ENCODE results near the gene NAALADL2.
A peak's percentile ranks its signal among the peaks of the same experiment; 100 is the strongest.
"Not testable (repeated sequence)": the region's sequence is repeated elsewhere in the genome, so short reads cannot be mapped to it uniquely, and the experiment has no call there.

NAALADL2 gene

DNA sequence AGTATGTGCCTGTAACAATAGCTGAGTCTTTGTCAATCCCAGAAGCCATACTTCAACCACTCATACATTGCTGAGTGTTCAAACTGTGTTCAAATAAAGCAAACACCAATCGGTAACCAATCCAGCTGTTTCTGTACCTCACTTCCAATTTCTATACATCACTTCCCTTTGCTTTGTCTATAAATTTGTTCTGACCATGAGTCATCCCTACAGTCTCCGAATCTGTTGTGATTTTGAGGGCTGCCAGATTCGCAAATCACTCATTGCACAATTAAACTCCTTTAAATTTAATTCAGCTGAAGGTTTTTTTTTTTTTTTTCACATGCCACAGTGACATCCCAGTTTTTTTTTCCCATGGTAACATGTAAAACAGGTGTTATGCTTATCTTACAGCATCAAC lies 870.3 kb downstream of the NAALADL2 start:
- DNase-seq, result no peak

DNA sequence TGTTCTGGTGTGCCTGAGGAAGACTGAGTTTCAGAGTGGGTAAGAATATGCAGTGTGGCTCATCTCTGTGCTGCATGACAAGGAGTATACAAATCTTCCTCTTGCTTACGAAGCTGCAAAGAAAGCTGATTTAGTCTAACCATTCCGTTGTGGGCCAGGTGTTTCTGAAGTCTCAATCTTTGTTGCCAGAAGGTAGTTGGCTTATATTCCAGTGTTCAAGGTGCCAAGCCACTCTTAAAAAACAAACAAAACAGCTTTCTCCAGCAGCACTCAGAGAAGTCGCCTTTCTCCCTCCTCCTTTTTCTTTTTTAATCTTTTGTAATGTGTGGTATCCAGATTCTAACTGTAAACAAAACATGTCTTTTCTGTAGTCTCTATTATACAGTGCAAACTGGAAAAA lies 872.4 kb downstream of the NAALADL2 start:
- no peak for DNase-seq

DNA sequence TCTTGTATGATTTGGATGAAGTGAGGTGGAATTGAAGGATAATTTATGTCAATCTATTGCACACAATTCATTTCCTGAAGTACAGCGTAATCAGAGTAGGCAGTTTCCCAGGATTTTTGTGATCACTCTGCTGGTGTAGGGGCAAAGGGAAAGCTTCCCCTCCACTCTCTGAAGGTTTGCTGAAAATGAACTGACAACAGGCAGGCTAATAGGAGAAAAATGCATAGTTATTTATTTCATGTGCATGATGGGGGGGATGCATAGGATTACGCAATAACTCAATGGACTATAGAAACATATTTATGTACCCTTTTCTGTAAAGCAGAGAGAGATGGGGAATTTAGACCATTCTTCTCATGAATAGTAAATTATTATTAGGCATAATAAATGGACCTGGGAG lies 872.9 kb downstream of the NAALADL2 start:
- no peak for DNase-seq

DNA sequence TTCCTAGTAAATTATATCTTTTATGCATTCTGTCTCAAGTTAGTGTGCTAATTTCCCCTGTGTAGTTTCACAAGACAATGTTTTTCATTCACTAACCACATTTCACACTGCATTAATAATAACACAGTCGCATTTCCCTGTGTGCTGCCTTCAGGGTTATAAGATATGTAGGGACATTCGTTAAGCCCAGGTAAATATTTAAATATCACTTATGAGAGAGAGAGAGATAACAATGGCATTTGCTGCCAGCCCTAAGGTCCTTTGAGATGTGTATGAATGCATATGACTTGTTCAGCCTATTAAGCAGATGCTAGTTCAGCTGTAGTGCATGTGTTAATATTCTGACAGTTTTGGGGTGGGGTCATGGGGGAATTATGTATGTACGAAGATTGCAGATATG lies 876.7 kb downstream of the NAALADL2 start:
- no peak for DNase-seq

DNA sequence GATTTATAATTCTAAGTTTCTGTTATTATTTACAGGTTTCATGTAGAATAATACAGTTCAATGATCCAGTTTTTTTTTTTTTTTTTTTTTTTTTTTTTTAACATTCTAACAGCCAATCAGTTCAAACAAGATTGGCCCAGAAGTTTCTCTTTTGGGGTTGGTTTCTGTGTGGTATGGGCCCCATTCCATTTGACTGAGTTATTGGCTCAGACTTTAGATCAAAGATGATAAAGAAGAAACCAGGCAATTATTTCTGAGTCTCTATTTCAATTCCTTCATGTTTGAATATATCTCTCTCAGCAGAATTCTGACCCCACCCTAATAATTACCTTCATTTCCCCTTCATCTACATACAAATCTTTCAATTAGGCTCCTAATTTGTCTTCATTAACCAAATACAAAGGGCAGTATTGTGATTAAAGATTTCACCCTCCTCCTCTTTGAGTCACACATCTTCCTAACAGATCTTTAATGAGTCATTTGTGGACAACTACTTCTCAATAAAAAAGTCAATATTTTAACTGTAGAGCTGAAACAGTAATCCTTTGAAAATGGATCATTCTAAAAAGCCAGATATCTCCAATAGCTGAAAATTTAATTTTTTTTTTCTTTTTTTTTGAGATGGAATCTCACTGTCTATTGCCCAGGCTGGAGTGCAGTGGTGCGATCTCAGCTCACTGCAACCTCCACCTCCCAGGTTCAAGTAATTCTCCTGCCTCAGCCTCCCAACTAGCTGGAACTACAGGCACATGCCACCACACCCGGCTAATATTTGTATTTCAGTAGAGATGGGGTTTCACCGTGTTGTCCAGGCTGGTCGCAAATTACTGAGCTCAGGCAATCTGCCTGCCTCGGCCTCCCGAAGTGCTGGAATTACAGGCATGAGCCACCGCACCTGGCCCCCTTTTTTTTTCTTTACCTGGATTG lies 878.8 kb downstream of the NAALADL2 start:
- DNase-seq, result no peak

DNA sequence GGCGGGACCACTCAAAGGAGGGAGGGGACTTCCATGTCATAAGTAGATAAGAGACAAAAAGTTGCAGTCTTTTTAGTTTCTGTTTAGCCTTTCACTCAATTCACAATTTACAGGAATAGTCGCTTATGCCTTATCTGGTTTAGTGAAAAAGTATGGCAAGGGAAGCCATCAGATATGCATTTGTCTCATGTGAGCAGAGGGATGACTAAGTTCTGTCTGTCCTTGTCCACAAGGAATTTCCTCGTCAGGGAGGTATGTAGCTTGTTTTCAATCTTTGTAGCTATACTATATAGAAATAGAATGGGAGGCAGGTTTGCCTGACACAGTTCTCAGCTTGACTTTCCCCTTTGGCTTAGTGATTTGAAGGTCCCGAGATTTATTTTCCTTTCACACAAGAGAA lies 882.8 kb downstream of the NAALADL2 start:
- no peak for DNase-seq

DNA sequence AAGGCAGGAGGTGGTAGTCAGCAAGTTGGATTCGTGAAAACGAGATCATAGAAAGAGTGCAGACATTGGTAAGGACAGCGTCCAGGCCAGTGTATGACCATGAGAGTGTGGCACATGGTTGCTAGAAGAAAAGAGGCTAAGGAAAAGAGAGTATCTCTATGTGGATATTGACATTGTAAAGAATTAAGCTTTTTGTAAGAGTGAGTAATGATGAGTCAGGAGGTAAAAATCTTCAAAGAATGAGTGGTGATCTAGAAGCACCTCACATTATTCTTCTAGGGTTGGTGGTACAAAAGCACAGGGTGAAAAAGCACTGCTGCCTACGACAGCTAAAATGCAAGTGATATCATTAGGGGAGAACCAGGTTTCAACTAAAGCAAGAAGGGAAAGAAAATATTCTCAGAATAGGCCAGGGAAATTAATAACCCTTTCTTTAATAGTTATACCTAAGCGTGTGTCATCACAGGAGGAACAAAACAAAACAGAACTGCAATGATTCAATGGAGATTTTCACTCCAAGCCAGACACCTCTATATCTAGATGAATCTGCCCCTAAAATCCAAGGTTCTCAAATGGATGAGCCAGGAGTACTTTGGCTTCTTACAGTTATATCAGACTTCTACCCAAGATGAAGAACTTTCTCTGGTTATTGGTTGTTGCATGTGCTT lies 884.7 kb downstream of the NAALADL2 start:
- no peak for DNase-seq

DNA sequence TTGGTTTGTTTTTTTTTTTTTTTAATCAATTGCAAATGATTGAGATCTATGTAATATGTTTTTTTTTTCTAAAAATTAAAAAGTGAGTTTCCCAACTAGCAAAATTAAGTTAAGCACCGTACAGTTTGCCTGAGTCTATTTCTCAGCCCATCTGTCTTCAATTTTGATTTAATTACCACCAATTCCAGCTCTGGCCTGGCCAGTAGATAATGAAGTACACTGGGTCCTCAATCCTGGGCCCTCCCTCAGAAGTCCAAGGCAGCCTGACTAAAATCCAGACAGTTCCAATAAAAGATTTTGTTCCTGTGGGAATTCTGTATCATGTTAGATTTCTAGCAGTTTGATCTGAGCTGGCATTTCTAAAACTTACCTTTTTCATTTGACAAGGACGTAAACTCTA lies 887.2 kb downstream of the NAALADL2 start:
- DNase-seq, result no peak

DNA sequence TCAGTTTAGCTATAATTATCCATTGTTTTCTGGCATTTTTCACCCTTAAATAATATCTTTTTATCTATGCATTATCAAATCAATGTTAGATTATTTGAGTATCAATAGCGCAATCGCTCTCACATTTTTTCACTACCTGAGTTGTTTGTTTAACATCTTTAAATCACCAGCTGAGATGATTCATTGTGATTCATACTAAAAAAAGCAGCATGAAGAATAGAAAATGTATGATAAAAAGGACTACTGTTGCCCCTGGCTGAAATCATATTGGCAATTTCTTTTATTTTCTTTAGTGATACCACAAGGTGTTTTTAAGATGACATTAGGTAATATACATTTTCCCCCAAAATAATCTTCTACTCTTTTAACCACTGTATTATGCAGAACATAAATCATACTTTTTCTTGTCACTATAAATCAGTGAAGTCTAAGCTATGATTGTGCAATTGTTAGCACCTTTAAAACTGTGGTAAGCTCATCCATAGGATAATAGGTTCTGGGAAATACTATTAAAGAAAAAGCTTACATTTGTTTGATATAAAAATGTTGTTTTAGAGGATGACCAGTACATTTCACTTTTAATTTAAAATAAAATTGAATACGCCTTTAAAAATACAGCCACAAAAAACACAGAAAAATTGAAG lies 889.1 kb downstream of the NAALADL2 start:
- DNase-seq, result no peak

DNA sequence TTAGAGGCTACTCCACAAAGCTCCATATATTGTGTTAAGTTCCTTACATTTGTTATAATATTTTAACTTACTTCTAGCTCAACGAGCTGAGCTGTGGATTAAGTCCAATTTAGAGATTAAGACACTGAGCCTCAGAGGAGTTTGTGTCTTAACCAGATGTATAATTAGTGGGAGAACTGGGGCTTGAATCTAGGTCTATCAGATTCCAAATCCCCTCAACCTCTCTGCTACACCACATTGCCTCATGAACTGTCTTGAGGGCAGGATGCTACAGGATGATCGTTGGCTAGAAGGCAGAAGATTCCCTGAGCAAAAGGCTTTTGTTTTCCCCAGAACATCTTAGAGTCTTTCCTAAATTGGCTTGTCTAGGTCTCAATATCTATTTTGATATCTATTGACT lies 890.8 kb downstream of the NAALADL2 start:
- DNase-seq, result no peak

DNA sequence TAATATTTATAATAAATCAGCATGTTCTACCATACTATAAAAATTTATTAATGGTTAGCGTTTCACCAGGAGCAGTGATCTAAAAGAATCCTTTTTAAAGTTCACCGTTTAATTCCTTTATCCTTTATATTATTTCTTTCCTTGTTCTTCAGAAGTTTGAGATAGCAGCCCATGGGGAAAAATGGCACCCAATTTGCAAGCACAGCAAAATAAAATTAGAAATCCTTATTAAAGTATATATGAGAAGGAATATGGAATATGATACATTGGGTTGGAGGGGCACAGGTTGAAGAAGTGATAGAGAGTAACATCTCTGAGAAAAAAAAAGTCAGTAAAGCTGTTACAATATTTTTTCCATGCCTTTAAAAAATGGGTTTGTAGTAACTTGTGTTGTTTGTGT lies 892.0 kb downstream of the NAALADL2 start:
- DNase-seq, result no peak

DNA sequence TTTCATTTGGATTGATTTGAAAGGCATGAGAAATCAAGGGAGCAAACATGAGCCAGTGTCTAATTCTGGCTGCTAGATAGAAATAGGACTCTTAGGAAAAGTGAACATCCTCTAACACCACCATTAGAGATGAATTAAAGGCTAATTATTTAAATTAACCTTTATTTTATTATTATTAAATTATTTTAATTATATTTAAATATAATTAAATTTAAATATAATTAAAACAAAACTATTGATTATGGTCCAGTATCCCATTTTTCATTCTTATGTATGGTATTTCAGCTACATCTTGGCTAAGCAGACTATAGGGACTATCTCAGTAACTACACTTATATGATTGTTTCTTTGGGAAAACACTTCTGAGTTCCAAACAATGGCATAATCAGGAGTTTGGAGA lies 904.8 kb downstream of the NAALADL2 start:
- DNase-seq, result no peak

DNA sequence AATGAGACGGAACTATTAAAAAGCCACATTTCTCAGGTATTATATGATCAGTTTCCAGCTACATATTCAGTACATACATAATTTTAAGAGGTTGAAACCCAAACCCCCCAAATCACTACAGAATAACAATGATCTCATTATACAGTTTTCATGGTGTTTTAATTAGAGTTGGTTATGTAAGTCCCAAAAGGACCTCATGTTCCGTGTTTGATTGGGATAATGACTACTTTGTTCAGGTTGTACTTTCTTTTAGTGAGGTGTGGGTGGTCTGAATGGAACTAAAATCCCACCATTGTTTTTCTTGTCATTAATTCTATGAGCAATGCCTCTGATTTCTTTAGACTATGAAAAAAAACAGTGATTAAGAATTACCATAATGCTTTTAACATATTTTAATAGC lies 905.6 kb downstream of the NAALADL2 start:
- DNase-seq, result no peak

DNA sequence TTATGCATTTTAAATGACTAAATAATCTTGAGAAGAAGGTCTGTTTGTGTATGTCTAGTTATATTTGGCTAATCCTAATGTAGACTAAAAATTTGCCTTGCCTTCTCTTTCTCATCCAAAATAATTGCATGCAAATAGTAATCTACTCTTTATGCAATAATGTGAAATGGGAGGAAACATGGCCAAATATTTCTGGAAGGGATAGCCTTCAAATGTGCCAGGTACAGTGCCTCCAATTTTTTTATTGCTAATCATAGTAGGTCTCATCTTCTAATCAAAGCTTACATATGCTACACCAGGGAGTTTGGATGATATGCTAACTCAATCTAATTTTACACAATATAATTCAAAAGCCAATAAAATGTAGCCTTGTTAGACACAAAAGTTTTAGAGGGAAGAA lies 911.3 kb downstream of the NAALADL2 start:
- DNase-seq, result no peak

DNA sequence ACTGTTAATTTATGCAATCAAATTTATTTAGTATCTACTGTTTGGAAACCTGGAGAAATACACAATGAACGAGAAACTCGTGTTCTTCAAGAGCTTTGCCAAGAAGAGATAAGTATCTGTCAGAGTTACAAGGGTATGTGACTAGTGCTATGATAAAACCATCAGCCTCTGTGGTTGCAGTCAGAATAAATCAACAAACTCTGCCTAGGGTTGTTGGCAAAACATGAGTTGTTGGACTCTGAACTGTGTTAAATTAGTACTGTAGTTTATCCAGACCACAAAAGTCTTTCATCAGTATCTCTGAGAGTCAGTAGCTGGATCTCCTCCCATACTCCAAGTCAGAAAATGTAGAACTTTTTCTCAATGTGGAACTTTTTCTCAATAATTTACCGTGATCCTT lies 918.4 kb downstream of the NAALADL2 start:
- no peak for DNase-seq

DNA sequence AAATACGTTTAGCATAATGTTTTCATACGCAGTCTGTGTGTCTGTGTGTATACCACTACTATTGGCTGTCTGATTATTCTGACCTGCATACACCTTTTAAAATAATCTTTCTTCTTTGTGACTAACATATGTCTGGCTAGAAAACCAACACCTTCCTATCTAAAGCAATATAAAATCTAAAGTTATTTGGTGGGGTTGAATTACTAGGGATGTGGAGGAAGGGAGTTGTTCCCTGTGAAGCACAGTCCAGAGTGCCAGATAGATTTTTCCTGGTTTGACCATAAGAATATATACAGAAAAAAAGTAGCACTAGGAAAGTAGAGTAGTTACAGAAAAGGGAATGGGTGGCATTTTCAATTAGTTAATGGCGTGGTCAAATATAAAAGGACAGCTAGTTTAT lies 918.8 kb downstream of the NAALADL2 start:
- DNase-seq, result no peak

DNA sequence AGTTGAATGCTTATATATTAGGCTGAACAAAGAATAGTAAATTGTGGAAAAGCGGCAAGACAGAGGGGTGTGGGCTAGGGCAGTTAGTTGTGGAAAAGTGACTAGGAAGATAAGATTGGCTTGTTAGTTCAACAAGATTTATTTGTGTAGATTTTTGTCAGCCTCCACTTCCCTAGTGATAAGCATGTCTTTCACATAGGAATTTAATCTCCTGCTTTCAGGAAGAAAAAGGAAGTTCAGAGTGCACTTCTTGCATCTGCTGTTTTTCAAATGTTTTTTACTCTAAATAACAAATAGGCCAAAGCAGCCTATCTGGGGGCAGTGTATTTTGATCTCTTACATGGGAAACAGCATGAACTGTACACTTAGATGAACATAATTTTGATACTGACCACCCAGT lies 919.9 kb downstream of the NAALADL2 start:
- DNase-seq, result no peak

DNA sequence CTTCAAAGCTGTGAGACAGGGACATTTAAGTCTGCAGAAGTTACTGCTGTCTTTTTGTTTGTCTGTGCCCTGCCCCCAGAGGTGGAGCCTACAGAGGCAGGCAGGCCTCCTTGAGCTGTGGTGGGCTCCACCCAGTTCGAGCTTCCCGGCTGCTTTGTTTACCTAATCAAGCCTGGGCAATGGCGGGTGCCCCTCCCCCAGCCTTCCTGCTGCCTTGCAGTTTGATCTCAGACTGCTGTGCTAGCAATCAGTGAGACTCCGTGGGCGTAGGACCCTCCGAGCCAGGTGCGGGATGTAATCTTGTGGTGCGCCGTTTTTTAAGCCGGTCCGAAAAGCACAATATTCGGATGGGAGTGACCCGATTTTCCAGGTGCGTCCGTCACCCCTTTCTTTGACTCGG lies 928.0 kb downstream of the NAALADL2 start:
- DNase-seq, result not testable (repeated sequence)

DNA sequence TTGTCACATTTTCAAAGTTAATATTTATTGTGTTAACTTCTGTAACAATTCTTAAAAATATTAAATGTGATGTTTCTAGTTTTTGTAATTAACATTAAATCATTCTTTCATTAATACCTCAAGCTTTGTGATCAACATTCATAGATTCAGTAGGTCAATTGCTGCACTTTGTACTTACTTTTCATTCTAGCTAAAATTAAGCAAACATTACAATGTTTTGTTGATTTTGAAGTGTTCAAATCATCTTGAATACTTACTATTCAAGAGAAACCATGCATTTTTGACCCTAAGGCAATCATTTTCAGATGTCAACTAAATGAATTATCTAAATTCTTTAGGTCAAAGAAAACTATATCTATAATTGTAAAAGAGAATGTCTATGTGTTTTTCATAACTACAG lies 933.1 kb downstream of the NAALADL2 start:
- DNase-seq, result no peak

DNA sequence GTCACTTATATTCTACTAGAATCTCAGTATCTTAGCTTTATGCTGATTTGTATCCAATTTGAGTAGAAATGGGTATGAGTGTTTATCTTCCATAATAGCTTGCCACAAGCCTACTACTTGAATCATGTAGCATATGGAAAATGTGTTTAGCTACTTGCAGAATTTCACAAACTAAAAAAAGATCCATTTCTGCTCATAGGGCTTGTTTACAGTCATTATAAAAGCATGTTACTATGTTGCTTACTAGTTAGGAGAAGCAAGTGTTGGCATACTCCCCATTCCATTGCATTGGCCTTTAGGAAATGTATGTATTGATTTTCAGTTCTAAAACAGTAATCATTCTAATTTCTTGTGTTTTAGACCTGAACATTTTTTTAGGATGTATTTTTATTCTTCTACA lies 939.2 kb downstream of the NAALADL2 start:
- DNase-seq, result no peak

DNA sequence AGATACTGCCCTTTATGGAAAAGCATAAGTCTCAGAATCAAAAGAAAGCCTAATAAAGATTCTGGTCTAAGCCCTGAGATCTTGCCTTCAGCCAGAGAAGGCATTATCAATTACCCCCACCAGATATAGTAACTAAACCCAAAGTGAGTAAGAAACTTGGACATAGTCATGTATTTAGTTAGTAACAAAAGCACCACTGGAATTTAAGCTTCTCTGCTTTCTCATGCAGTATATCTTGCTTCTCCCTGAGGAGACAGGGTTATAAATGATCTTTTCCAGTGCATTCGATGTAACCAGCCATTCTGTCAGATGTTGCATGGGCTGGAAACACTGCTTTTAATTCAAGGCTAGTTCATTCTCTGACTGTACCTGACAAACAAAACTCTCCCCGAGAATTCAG lies 946.7 kb downstream of the NAALADL2 start:
- DNase-seq, result no peak

DNA sequence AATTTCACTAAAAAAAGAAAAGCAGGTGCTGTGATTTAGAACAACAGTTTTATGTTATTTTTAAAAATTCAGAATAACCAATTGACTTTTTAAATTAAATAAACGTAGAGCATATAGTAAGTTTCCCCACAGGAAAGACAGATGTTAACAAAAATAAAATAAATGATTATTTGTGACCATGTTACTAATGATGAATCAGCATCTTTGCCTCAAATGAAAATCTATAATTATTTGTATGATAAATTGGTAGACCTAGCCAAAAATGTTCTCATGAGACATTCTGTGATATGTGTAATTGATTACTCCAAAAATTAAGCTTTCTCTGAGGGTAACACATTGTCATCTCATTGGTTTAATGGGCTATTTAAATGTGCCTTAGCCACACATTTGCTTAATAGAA lies 948.0 kb downstream of the NAALADL2 start:
- DNase-seq, result no peak

DNA sequence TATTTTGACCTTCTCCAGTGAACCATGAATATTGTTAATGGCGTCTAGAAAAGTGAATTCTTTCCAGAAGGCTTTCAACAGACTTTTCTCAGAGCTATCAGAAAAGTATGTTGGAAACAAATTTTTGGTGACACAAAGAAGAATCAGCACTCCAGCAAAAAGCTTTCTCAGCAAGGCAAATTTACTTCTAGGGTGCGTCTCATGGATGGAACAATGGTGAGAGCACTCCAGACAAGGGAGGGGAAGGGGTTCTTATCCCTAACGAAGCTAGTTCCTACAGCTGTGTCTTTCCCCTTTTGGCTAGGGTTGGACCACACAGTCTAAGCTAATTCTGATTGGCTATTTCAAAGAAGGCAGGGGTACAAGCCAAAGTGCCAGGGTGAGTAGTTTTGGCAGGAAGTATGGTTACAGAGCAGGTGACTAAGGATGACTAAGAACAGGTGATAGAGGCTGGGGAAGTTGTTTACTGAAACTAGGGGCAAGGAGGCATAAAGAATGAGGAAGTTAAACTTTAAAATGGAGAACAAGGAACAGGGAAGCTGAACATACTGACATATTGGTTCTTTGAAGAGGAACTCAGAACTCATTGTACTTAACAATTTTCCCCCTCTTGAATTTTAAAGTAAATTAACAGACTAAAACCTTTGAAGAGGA lies 959.8 kb downstream of the NAALADL2 start:
- peak in 1 of 2 donors; percentile 1 for DNase-seq
